BLaER1 treated with 17β-estradiol and CSF1 and Interleukin-3, amounts not matched to agents 10 nM and 100 nM (cell line): ENCODE data around the gene APOM.

Experiments used
- H3K27ac ChIP-seq, 11 experiments: shearing (Covaris generic); formaldehyde crosslinking; 2 replicates each; pipeline ENCODE4 v1.8.1; 2022
- H3K27me3 ChIP-seq, 11 experiments: shearing (Covaris generic); formaldehyde crosslinking; 2 replicates each; pipeline ENCODE4 v1.8.1; 2022
- H3K36me3 ChIP-seq, 11 experiments: shearing (Covaris generic); formaldehyde crosslinking; 2 replicates each; pipeline ENCODE4 v1.8.1; 2022
- H3K4me1 ChIP-seq, 10 experiments: shearing (Covaris generic); formaldehyde crosslinking; 2 replicates each; pipeline ENCODE4 v1.8.1; 2022
- H3K4me2 ChIP-seq, 11 experiments: shearing (Covaris generic); formaldehyde crosslinking; 2 replicates each; pipeline ENCODE4 v1.8.1; 2022
- H3K4me3 ChIP-seq, 10 experiments: shearing (Covaris generic); formaldehyde crosslinking; 2 replicates each; pipeline ENCODE4 v1.8.1; 2022
- H3K9ac ChIP-seq, 11 experiments: shearing (Covaris generic); formaldehyde crosslinking; 2 replicates each; pipeline ENCODE4 v1.8.1; 2022
- H3K9me3 ChIP-seq, 11 experiments: shearing (Covaris generic); formaldehyde crosslinking; replicated peaks in 1 of 11; 2 replicates each; pipeline ENCODE4 v1.8.1; 2022
- H4K20me1 ChIP-seq, 11 experiments: shearing (Covaris generic); formaldehyde crosslinking; 2 replicates each; pipeline ENCODE4 v1.8.1; 2022
- Cebpa-rat ChIP-seq, 11 experiments: shearing (Covaris generic); IDR thresholded peaks; 2 replicates each; pipeline ENCODE4 v1.8.1; 2022

The APOM gene

GRCh38 chr6:31663961-31664789 is 8.5 kb downstream of the APOM start:
- peaks cover 28 to 54% (median 42%) of the 10 kb centered on the region in 11 experiments for H3K36me3 ChIP-seq
- peaks cover 2 to 34% (median 18%) of the 10 kb centered on the region in 11 experiments; a peak in 17 of 22 replicates for H4K20me1 ChIP-seq
- peak overlapping the region; percentile 77 to 99 (median 93) for H3K27ac ChIP-seq
- no peak for TF ChIP-seq Cebpa-rat (IDR thresholded peaks at IDR 0.05)
- H3K27me3 ChIP-seq = no peaks in the 10 kb centered on the region
- H3K4me1 ChIP-seq = peaks cover 58 to 71% (median 64%) of the 10 kb centered on the region in 10 experiments
- no peaks in the 10 kb centered on the region for H3K9me3 ChIP-seq
- peak overlapping the region; percentile 89 to 97 (median 94) for H3K9ac ChIP-seq
- peak overlapping the region; percentile 96 to 100 (median 99) for H3K4me2 ChIP-seq
- H3K4me3 ChIP-seq = peak overlapping the region; percentile 77 to 97 (median 95)

GRCh38 chr6:31664790-31665500 is 9.3 kb downstream of the APOM start, which contains the start of gene GPANK1:
GPANK1 (minus strand) TSS chr6:31664997; CDS start chr6:31664478, 519 bp downstream.
- H3K4me3 ChIP-seq = peak within 1 kb of the TSS; percentile 77 to 97 (median 95)
- H3K4me2 ChIP-seq = peak within 1 kb of the TSS; percentile 96 to 100 (median 99)
- peaks cover 0 to 36% (median 19%) of the 10 kb centered on the region in 11 experiments; a peak in 17 of 22 replicates for H4K20me1 ChIP-seq
- no peak for TF ChIP-seq Cebpa-rat (IDR thresholded peaks at IDR 0.05)
- H3K27ac ChIP-seq = peak within 1 kb of the TSS; percentile 77 to 99 (median 93)
- H3K9me3 ChIP-seq = no peaks in the 10 kb centered on the region
- peak within 1 kb of the TSS; percentile 89 to 97 (median 94) for H3K9ac ChIP-seq
- no peaks in the 10 kb centered on the region for H3K27me3 ChIP-seq
- peaks cover 50 to 69% (median 58%) of the 10 kb centered on the region in 10 experiments for H3K4me1 ChIP-seq
- H3K36me3 ChIP-seq = peaks cover 34 to 62% (median 50%) of the 10 kb centered on the region in 11 experiments

GRCh38 chr6:31665501-31666336 is 10.0 kb downstream of the APOM start, which contains the start of gene CSNK2B:
CSNK2B (plus strand) TSS chr6:31666080; CDS start chr6:31666832, 752 bp downstream.
- no peaks in the 10 kb centered on the region for H3K9me3 ChIP-seq
- peak within 1 kb of the TSS; percentile 77 to 97 (median 95) for H3K4me3 ChIP-seq
- peaks cover 2 to 43% (median 24%) of the 10 kb centered on the region in 11 experiments; a peak in 17 of 22 replicates for H4K20me1 ChIP-seq
- H3K27ac ChIP-seq = peak within 1 kb of the TSS; percentile 77 to 99 (median 93)
- peaks cover 47 to 69% (median 57%) of the 10 kb centered on the region in 10 experiments for H3K4me1 ChIP-seq
- H3K36me3 ChIP-seq = peaks cover 42 to 70% (median 58%) of the 10 kb centered on the region in 11 experiments
- no peak for TF ChIP-seq Cebpa-rat (IDR thresholded peaks at IDR 0.05)
- H3K9ac ChIP-seq = peak within 1 kb of the TSS; percentile 89 to 97 (median 94)
- peak within 1 kb of the TSS; percentile 96 to 100 (median 99) for H3K4me2 ChIP-seq
- H3K27me3 ChIP-seq = no peaks in the 10 kb centered on the region

DNA sequence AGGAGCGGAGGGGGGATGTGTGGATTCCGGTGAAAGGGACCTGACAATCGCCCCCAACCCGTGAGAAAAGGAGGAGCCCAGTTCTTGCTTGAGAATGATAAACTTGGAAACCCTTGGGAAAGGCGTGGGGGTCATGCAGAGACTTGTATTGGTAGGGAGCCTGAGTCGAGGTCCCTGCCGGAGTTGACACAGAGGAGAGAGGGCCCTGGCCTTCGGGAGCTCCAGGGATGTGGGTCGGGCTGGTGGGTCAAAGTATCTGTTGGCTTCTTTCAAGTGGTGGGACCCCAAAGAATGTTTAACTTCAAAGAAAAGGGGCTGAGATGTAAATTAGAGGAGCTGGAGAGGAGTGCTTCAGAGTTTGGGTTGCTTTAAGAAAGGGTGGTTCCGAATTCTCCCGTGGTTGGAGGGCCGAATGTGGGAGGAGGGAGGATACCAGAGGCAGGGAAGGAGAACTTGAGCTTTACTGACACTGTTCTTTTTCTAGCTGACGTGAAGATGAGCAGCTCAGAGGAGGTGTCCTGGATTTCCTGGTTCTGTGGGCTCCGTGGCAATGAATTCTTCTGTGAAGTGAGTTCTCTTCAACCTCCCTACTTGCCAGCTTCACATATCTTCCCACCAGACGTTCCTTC is 10.8 kb downstream of the APOM start:
- H3K4me1 ChIP-seq = peaks cover 40 to 61% (median 49%) of the 10 kb centered on the region in 10 experiments
- H3K36me3 ChIP-seq = peaks cover 49 to 75% (median 65%) of the 10 kb centered on the region in 11 experiments
- peaks cover 2 to 51% (median 31%) of the 10 kb centered on the region in 11 experiments; a peak in 17 of 22 replicates for H4K20me1 ChIP-seq
- peak overlapping the region; percentile 77 to 97 (median 95) for H3K4me3 ChIP-seq
- peak overlapping the region; percentile 89 to 97 (median 94) for H3K9ac ChIP-seq
- no peak for TF ChIP-seq Cebpa-rat (IDR thresholded peaks at IDR 0.05)
- H3K27ac ChIP-seq = peak overlapping the region; percentile 66 to 99 (median 93)
- no peaks in the 10 kb centered on the region for H3K27me3 ChIP-seq
- H3K9me3 ChIP-seq = no peaks in the 10 kb centered on the region
- peak overlapping the region; percentile 78 to 98 (median 92) for H3K4me2 ChIP-seq

DNA sequence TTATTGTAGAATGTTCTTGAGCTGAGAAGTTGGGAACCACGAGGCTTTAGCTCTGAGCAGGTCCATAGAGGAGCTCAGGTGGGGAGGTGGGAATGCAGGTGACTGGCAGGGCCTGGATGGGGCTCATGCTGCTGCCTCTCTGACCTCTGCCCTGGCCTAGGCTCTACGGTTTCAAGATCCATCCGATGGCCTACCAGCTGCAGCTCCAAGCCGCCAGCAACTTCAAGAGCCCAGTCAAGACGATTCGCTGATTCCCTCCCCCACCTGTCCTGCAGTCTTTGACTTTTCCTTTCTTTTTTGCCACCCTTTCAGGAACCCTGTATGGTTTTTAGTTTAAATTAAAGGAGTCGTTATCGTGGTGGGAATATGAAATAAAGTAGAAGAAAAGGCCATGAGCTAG is 14.0 kb downstream of the APOM start, which contains the start of gene LY6G5B:
Gene LY6G5B, plus strand, starts transcription at position 301 of the 400 bp plus-strand sequence. CDS start 975 bp downstream, outside the sequence.
- peaks cover 2 to 70% (median 36%) of the 10 kb centered on the region in 11 experiments; a peak in 17 of 22 replicates for H4K20me1 ChIP-seq
- no peak for TF ChIP-seq Cebpa-rat (IDR thresholded peaks at IDR 0.05)
- H3K4me1 ChIP-seq = peaks cover 11 to 32% (median 20%) of the 10 kb centered on the region in 10 experiments
- H3K4me2 ChIP-seq = 0 out of 22 replicates have a peak within 1 kb of the TSS, but pooled peaks of 1 of the 11 experiments have one; percentile 84
- peaks cover 73 to 82% (median 76%) of the 10 kb centered on the region in 11 experiments for H3K36me3 ChIP-seq
- no peak within 1 kb of the TSS for H3K4me3 ChIP-seq
- no peak within 1 kb of the TSS for H3K27ac ChIP-seq
- peak within 1 kb of the TSS in 8 of 11 experiments; percentile 3 to 94 (median 26); a peak in 6 of 22 replicates for H3K9ac ChIP-seq
- H3K27me3 ChIP-seq = no peaks in the 10 kb centered on the region
- H3K9me3 ChIP-seq = no peaks in the 10 kb centered on the region

DNA sequence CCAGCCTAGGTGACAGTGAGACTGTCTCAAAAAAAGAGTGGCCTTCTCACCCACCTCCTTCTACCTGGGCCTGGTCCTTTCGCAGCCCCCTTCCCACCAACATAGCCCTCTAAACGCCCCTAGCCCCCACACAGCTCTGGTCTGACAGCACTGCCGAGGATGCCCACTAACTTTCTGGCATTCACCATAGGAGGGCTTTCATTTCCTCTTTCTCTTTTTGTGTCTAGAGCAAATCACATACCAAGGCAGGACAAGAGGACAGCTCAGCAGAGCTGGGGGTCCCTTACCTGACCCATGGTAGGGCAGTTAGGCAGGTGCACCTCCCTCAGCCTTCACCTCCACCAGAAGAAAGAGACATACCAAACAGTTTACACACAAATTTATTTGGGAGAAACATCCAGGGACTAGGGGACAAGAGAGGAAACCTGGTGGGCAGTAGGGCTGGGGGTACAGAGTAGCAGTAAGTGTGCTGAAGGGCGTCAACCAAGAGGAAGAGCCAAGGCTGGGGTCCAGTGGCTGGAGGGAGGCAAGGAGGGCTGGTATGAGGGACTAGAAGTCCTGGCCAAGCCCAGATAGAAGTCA is 20.7 kb downstream of the APOM start:
- peaks cover 30 to 51% (median 46%) of the 10 kb centered on the region in 10 experiments for H3K4me1 ChIP-seq
- H3K9ac ChIP-seq = peak overlapping the region in 2 of 11 experiments; percentile 1 to 29; a peak in 2 of 22 replicates
- H3K27me3 ChIP-seq = no peaks in the 10 kb centered on the region
- H3K4me2 ChIP-seq = peak overlapping the region; percentile 7 to 59 (median 21); a peak in 15 of 22 replicates
- peaks cover 0 to 64% (median 11%) of the 10 kb centered on the region in 11 experiments; a peak in 12 of 22 replicates for H4K20me1 ChIP-seq
- no peak for TF ChIP-seq Cebpa-rat (IDR thresholded peaks at IDR 0.05)
- no peak overlapping the region for H3K27ac ChIP-seq
- peaks cover 26 to 43% (median 34%) of the 10 kb centered on the region in 11 experiments for H3K36me3 ChIP-seq
- no peak overlapping the region for H3K4me3 ChIP-seq
- no peaks in the 10 kb centered on the region for H3K9me3 ChIP-seq

- H3K36me3 ChIP-seq = peaks cover 21 to 38% (median 29%) of the 10 kb centered on the region in 11 experiments
- H3K27ac ChIP-seq = no peak overlapping the region
- H3K9ac ChIP-seq = 0 out of 22 replicates have a peak overlapping the region, but pooled peaks of 1 of the 11 experiments have one; percentile 29
- H3K9me3 ChIP-seq = no peaks in the 10 kb centered on the region
- peak overlapping the region in 7 of 11 experiments; percentile 16 to 59 (median 32); a peak in 10 of 22 replicates for H3K4me2 ChIP-seq
- no peak overlapping the region for H3K4me3 ChIP-seq
- no peak for TF ChIP-seq Cebpa-rat (IDR thresholded peaks at IDR 0.05)
- no peaks in the 10 kb centered on the region for H3K27me3 ChIP-seq
- H3K4me1 ChIP-seq = peaks cover 35 to 56% (median 51%) of the 10 kb centered on the region in 10 experiments
- peaks cover 0 to 59% (median 10%) of the 10 kb centered on the region in 11 experiments; a peak in 12 of 22 replicates for H4K20me1 ChIP-seq
Observed at GRCh38 chr6:31676904-31677303, 21.2 kb downstream of the APOM start.
